Fibroblast of skin of scalp (primary cell): ENCODE data around the gene FHL1. TPM values are rescaled to one million over a fixed set of nuclear protein-coding genes. Genes with fewer than 3 reads are reported as not detected.
"Not testable (repeated sequence)": the region's sequence is repeated elsewhere in the genome, so short reads cannot be mapped to it uniquely, and the experiment has no call there.

Experiments used
- DNase-seq: peaks from one replicate; pipeline ENCODE4 v3.0.0-alpha.2; 2013
- polyA plus RNA-seq, 2 experiments: library from polyadenylated mRNA; unstranded; fragments of 120-200 nt; gene quantifications; one replicate each; pipeline ENCODE4 v1.2.1, GENCODE V29; 2013; ENCODE audit not compliant: insufficient read length in 2 of 2

FHL1 gene
- polyA plus RNA-seq (2013, experiment 1 of 2; ENCODE audit: insufficient read length) = 355 TPM
- polyA plus RNA-seq (2013, experiment 2 of 2; ENCODE audit: insufficient read length) = 396 TPM

DNA sequence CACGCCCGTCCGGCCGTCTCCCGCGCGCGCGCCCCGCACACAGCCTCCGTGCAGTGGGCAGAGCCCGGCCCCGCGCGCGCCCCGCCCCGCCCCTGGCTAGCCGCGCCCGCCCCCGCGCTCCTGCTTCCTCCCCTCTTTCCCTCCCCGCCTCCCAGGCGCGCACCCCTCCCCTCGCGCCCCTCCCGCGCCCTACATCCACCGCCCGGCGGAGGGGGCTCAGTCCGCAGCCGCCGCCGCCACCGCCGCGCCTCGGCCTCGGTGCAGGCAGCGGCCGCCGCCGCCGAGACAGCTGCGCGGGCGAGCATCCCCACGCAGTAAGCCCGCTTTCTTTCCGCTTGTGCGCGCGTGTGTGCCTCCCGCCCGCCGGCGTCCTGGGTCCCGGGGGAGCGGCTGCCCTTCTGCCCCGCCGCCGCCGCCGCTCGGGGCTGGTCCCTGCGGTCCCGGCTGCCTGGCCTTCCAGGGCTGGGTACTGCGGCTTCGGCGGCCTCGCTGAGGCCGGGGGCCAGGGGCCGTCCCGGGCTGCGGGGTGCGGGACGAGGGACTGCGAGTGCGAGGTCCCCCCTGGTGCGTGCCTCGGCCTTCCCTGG, at the start of gene FHL1:
TSS of gene FHL1 (plus strand) at position 219 of the 587 bp plus-strand sequence.
- peak; percentile 55 for DNase-seq

DNA sequence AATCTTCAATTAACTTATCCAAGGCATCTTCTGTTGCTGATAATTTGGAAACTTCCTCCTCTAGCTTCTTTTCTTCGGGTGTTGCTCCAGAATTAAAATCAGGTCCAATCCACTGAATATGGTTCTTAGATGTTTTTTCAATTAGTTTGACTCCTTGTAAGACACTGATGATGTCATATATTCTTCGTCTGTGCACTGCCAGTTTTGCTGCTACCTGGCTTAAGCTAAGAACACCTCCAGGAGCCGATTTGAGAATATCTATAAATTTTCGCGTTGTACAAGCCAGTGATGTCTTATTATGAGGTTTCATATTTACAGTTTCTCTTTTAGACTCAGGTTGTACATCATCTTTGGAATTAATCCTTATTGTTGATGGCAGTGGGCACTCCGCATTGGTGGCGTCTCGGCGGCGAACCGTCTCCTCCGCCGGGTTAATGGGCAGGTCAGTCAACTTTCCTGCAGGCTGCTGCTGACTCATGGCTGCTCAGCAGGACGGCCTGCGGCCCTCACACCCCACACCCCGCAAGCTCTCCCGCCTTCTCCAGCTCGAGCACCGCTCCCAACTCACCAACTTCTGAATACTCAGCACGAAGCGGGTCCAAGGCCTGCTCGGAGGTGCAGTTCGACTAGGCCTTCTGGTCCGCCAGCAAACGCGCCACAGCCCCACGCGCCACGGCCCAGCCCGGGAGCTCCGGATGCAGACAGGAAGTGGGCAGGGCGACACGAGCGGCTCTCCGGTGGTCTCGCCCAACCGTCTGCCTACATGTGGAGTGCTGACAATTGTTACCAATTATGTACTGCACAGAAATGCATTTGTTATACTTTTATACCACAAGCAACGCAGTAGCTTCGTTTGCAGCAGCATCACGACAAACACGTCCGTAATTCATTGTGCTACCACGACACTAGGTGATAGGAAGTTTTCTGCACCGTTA, 49.2 kb upstream of the FHL1 start:
- no peak for DNase-seq

DNA sequence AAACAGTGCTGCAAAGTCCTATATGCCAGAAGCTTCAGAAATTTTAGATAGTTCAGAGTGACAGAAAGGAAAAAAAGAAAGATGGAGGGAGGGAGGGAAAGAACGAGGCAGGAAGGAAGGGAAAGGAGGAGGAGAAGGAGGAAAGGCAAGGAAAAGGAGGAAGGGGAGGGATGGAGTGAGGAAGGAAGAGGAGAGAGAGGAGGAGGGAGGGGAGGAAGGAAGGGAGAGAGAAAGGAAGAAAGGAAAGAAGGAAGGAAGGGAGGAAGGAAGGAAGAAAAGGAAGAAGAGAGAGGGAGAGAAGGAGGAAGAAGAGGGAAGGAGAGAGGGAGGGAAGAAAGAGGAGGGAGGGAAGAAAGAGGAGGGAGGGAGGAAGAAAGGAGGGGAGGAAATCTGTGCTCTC, 42.4 kb upstream of the FHL1 start:
- no peak for DNase-seq

DNA sequence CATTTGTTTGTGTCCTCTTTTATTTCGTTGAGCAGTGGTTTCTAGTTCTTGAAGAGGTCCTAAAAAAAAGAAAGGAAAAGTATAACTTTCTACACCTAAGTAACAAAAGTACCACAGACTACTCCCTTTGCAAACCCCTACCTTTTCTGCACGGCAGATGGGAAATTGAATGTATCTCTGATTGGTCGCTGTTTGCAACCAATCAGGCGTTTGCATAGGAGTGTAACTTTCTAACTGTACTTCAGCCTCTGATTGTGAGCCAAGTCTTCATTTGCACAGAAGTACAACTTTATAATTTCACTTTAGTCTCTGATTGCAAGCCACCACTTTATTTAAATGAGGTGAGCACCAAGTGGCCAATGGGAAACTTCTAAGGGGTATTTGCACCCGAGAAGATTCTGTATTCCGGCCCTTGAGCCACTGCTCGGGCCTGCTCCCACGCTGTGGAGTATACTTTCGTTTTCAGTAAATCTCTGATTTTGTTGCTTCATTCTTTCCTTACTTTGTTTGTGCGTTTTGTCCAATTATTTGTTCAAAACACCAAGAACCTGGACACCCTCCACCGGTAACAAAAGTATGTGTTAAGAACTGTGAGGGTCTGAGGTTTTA, 40.3 kb upstream of the FHL1 start:
- DNase-seq = no peak

DNA sequence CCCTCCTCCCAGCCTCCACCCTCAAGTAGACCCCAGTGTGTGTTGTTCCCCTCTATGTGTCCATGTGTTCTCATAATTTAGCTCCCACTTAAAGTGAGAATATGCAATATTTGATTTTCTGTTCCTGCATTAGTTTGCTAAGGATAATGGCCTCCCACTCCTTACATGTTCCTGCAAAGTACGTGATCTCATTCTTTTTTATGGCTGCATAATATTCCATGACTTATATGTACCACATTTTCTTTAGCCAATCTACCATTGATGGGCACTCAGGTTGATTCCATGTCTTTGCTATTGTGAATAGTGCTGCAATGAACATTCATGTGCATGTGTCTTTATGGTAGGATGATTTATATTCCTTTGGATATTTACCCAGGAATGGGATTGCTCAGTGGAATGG, 38.4 kb upstream of the FHL1 start:
- DNase-seq = not testable (repeated sequence)

DNA sequence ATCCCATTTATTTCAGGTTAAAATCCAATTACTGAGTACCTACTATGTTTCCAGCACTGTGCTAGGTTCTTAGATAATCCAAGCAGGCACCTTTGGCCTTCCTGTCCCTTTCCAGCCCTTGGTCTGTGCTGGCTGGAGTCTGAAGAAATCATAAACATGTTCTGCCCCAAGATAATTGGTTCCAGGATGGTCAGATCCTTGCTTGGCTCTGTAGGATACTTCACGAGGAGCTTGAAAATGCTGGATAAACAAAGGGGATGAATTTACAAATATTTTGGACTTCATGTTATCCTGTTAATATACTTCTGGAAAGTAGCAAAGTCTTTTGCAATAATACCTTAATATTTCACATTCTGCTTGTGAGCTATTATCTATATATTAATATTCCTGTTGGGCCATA, 35.0 kb upstream of the FHL1 start:
- no peak for DNase-seq

DNA sequence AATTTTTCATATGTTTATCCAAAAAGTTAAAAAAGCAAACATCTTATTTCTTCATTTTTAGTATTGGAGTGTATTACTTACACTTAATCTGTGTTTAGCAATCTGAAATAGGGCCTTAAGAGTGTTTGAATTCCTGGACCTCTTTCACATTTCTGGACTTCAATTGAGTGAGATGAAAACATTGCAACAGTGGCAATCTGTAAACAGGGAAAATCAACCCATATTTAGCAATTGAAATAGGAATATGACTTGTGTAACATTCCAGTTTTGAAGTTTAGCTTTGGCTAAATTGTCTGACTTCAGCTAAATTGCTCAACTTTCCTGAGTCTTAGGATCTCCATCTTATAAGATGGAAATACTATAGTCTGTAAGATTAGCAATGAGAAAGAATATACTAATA, 34.6 kb upstream of the FHL1 start:
- DNase-seq = no peak

DNA sequence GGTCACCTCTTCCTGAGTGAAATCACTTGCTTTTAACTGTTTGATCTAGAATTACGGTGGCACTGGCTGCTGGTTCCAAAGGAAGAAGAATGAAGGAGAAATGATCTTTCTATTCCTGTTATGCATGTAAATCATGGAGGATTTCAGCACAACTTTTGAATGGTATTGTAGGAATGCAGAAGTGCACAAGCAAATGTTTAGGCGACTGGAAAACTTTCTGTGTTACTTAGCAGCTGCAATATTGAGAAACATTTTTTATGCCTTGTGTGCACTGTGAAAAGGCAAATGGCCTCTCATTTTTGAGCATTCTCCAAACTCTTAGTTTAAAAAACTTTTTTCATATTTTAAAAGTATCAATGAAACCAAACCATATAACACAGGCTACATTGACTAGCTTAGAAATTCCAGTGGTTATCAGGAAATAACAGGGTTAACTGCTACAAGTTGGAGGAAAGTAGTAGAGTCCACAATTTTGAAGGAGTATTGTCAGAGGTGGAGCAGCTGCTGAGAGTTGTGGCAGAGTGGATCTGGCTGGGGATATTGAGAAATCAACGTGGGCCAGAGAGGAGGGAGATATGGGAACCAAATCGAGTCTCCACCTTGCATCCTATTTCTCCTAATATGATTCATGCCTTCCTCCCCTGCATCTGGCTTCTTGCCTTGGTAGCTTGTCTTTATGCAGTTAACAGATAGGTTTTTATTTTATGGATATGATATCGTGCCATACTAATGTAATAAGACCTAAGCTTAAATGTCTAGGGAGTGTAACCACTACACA, 32.0 kb upstream of the FHL1 start:
- DNase-seq = peak; percentile 55

DNA sequence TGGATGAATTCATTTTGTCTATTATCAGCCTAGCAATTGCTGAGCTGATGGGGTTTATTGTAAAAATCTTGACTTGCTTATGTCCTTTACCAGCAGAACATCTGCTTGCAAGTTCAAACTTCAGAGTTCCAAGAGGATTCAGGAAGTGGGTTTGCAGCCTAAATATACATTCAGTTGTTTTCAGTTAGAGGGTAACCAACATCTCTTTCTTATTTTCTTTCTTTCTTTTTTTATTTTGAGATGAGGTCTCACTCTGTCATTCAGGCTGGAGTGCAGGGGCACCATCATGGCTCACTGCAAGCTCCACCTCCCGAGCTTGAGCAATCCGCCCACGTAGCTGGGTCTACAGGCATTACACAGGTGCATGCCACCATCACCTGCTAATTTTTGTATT, 31.4 kb upstream of the FHL1 start:
- no peak for DNase-seq

DNA sequence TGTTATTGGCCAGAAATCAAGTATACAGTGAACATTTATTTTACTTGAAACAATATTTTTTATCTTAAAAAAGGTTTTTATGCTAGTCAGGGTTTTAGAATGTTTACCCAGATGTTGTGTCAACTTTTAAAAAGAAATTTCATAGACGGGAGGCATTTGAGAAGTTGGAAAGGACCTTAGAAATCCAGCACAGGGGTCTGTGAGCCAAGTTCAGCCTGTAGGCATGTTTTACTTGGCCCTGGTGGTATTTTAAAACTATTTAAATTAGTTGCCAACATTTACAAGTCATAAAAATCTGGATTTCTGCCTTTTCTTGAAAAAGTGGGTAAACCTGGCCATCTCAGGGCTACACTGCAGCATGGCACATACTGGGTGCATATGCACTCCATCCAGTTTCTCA, 25.5 kb upstream of the FHL1 start:
- peak; percentile 69 for DNase-seq

DNA sequence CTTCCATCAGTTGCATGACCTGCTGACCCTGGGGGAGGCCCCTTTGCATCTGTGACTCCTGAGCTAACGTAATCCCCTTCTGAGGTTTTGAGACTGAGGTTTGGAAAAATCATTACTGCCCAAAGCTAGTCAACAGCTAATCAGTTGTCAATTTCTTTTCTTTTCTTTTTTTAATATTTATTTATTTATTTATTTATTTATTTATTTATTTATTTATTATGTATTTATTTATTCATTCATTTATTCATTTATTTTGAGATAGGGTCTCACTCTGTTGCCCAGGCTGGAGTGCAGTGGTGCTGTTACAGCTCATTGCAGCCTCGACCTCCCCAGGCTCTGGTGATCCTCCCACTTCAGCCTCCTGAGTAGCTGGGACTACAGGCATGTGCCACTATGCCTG, 25.1 kb upstream of the FHL1 start:
- no peak for DNase-seq

DNA sequence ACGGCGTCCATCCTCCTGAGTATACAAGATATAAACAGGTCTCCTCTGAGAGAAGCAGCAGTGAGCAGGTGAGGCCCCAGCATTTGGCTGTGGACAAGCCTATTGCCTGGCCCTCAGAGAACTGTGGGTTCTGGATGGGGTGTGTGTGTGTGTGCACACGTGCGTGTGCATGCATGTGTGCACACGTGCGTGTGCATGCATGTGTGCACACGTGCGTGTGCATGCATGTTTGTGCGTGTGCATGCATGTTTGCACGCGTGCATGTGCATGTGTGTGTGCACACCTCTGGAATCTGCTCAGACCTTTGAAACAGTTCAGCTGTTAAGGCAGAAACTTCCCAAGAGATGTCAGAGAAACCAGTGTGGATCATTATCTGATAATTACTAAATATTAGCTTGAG, 22.2 kb upstream of the FHL1 start:
- no peak for DNase-seq

DNA sequence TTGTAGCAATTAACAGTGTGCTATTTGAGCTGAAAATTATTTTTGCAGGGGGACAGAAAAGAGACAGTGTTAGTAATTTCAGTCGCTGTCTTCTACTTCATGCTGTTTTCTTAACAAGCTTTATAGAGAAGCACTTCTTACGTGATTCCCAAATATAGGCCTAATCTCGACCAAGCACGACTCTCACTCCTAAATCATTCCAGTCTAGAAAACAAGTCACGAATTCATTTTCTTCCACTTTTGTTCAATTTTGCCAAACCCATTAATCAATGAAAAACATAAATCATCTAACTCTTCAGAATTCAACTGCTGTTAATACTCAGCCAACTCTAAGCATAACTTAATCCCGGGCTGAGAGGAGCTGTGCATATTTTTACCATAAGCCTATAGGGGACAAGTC, 21.0 kb upstream of the FHL1 start:
- DNase-seq = no peak

DNA sequence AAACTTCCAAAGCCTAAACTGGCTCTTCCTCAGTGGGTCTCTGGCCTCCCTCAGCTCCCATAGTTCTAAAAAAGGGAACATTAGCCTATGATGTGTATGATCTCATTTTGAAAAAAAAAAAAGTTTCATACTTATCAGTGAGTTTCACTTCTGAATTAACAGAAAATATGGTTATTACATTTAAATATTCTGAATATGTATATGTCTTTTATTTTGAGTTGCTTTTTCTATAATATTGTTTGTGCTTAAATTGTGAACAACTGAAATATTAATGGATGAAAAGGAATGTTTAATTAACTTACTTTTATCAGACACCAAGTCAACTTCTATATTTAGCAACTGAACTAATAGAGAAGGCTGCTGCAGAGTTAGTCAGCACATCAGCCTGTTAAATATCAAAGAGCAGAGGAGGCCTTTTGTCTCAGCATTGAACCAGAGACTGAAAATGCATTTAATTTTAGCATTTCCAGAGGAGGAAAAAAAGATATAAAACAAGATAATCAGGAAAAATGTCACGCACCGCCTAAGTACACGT, 20.4 kb upstream of the FHL1 start:
- peak; percentile 55 for DNase-seq

DNA sequence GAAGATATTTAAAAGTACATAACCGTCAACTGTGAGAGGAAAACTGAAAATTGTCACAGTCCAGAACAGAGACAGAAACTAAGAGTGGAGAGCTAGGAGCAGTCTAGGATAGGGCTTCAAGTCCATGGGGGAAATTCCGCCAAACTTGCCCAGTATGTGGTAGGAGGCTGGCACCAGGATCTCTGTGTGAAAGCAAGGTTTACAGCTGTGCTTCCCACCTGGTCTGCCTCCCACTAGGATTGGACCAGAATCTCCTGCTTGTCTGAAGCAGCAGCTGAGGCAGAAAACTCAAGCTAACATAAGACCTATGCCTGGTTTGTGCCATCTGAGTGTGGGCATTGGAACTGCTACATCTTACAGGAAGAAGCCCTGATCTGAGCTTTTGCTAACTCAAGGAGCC, 18.6 kb upstream of the FHL1 start:
- DNase-seq = no peak

DNA sequence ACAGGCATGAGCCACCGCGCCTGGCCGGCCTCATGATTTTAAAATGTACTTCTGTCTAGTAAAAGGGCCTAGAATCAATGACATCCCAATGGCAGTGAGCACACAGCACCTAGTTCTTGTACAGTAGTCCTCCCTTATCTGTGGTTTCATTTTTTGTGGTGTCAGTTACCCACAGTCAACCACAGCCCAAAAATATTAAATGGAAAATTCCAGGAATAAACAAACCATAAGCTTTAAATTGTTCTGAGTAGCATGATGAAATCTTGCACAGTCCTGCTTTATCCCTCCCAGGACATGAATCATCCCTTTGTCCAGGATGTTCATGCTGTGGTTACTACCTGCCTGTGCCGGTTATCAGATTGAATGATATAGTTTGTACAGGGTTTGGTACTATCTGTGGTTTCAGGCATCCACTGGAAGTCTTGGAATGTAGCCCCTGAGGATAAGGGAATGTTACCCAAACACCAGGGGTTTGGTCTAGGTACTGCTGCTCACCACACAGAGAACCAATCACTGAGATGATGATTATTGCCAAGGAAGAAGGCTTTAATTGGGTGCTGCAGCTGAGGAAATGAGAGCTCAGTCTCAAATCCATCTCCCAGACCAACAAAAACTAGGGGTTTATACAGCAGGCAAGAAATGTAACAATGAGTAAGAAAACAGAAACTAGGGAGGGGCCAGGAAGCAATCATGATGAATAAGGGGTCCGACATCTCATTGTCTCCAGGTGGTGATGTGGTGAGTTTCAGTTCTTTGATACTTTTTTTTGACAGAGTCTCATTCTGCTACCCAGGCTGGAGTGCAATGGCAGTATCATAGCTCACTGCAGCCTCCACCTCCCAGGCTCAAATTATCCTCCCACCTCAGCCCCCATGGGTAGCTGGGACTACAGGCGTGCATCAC, 16.2 kb upstream of the FHL1 start:
- peak; percentile 93 for DNase-seq

DNA sequence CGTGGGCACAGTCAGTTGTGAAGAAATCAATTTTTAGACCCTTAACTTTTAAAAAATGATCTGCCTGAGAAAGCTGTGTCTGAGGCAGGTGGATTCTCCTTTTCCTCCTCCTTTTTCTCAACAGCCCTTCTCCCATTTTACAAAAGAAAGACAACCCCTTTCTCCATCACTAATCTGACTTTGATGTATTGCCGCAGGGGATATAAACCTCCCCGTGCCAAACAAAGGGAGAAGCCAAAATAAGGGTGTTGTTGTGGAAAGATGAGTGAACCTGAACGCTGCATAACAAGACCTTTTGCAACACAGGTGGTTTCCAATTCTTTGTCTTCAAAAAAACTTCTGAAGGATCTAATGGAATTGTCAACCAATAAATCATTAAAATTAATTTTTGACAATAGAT, 8.4 kb upstream of the FHL1 start:
- DNase-seq = no peak

DNA sequence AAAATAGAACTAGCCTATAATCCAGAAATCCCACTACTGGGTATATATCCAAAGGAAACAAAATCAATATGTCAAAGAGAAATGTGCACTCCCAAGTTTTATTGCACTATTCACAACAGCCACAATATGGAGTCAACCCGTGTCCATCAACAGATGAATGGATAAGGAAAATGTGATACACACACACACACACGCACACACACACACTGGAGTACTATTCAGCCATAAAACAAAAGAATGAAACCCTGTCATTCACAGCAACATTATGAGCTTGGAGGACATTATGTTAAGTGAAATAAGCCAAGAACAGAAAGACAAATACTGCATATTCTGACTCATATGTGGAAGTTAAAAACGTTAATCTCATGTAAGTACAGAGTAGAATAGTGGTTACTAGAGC, 5.8 kb upstream of the FHL1 start:
- no peak for DNase-seq

DNA sequence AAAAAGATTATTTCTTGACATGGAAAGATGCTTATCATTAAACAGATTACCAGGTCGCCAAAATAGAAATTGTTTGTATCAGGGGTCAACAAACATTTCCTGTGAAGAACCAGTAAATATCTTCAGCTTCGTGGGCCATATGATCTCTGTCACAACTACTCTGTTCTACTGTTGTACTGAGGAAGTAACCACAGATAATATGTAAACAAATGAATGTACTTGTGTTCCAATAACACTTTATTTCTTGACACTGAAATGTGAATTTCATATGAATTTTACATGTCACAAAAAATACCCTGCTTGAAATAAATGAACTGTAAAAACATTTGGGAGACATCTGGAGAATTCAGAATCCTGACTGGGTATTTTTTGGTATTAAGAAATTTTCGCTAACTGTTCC, 4.7 kb upstream of the FHL1 start:
- no peak for DNase-seq

DNA sequence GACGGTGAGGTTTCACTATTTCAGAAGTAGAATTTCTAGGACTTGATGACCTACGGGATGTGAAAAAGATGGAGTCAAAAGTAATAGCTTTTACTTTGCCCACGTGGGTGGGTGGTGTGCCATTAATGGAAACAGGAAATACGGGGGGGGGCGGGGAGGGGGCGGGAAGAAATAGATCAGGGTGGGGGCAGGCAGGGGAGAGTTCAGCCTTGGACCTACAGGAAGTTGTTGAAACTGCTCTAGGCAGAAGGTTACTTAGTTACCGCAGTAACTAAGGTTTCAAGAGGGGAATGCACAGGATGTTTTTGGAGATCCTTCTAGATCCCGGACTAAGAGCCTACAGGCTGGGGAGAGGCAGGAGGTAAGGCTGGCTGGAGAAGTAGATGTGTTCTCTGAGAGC, 3.6 kb upstream of the FHL1 start:
- DNase-seq = no peak

DNA sequence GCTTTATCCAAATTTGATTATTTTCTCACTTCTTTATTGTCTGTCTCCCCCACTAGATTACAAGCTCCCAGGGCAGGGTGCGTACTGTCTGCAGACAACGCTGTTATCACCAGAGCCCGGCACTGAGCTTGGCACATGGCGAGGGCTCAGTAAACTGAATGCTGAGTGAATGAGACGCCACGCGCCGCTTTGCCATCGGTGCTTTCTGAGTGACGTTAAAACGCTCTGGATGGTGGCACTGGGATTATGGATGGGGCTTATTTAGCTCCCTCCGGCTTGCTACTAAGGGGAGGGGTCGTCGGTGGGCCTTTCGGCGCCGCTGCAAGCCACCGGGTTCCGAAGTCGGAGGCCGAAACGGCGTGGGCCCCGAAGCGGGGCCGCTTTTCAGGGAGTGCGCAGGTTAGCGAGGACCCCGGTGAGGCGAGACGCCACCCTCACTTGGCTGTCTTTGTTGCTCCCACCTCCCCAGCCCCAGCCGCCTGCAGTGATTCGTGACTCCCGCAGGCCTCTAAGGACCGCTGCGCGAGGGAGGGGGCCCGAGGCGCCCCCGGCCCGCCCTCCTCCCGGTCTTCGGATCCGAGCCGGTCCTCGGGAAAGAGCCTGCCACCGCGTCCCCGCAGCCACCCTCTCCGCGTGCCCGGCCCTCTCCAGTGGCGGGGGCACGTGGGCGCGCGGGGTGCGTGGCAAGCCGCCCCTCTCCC, 569 bp upstream of the FHL1 start:
- no peak for DNase-seq
